ENCODE data around the gene TMEM231. TPM values are rescaled to one million over a fixed set of nuclear protein-coding genes. Genes with fewer than 3 reads are reported as not detected.
"Not testable (repeated sequence)": the region's sequence is repeated elsewhere in the genome, so short reads cannot be mapped to it uniquely, and the experiment has no call there.

TMEM231 gene
- total RNA-seq, 1 donor from 2014 or later = 10.8 TPM

DNA sequence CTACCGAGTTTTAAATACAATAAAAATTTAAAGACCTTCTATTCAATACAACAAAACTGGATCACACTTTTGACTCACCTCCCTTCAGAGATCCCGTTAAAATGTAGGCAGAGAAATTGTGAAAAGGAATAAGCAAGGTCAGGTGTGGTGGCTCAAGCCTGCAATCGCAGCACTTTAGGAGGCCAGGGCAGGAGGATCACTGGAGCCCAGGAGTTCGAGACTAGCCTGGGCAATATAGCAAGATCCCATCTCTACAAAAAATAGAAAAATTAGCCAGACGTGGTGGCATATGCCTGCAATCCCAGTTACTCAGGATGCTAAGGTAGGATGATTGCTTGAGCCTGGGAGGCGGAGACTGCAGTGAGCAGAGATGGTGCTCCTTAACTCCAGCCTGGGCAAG is 36.9 kb downstream of the TMEM231 start:
- no peak overlapping the region for H3K4me3 Mint-ChIP-seq
- H3K27me3 Mint-ChIP-seq (ENCODE audit: low read depth) = no peaks in the 10 kb centered on the region
- H3K9me3 Mint-ChIP-seq = no peaks in the 10 kb centered on the region
- H3K36me3 Mint-ChIP-seq = no peaks in the 10 kb centered on the region
- H3K4me1 Mint-ChIP-seq = peaks cover 13% of the 10 kb centered on the region
- TF ChIP-seq, protein P1, sequence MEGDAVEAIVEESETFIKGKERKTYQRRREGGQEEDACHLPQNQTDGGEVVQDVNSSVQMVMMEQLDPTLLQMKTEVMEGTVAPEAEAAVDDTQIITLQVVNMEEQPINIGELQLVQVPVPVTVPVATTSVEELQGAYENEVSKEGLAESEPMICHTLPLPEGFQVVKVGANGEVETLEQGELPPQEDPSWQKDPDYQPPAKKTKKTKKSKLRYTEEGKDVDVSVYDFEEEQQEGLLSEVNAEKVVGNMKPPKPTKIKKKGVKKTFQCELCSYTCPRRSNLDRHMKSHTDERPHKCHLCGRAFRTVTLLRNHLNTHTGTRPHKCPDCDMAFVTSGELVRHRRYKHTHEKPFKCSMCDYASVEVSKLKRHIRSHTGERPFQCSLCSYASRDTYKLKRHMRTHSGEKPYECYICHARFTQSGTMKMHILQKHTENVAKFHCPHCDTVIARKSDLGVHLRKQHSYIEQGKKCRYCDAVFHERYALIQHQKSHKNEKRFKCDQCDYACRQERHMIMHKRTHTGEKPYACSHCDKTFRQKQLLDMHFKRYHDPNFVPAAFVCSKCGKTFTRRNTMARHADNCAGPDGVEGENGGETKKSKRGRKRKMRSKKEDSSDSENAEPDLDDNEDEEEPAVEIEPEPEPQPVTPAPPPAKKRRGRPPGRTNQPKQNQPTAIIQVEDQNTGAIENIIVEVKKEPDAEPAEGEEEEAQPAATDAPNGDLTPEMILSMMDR (IDR thresholded peaks at IDR 0.05; ENCODE audit: unreplicated experiment) = no peak
- H3K27ac Mint-ChIP-seq = no peak overlapping the region
- DNase-seq (ENCODE audit: low spot score in 2 of 2, unreplicated experiment in 2 of 2) = no peak

DNA sequence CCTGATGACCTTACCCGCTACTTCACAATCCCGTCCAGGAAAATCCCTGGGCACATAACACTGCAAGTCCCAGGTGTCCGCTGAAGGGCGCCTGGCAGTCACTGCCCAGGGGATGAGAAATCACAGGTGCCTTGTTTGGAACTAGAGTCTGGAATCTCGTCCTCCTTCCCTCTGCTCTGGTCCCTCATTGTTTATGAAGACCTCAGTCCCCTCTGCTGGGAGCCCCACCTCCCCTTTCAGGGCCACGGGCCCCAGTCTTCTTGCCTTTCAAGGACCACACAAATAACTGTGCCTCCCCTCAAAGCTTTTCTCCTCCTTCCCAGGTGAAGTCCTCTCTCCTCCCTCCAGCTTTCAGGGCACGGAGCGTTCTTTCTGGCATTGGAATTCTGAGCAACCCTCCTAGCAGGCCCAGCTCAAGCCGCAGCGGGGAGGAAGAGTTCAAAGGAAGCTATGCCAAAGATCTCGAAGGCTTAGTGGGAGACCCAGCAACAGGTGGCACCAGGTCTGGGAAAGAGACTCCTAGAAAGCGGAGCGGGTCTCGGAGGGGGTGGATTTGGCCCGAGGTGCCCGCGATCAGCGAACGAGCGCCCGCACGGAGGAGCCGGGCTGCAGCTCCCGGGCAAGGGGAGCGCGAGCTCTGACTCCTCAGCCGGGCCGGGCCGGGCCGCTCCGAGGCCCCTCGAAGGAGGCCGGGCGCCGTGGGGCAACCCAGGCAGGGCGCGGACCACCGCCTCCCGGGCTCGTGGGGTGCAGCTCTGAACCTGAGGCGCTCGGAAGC is 39.7 kb downstream of the TMEM231 start:
- not testable (repeated sequence) for H3K36me3 Mint-ChIP-seq; H3K27me3 Mint-ChIP-seq (ENCODE audit: low read depth); H3K9me3 Mint-ChIP-seq
- Mint-ChIP-seq H3K4me3 (peak overlapping the region; percentile 84), H3K4me1 (peaks cover 13% of the 10 kb centered on the region), H3K27ac (peak overlapping the region; percentile 95)
- DNase-seq (ENCODE audit: low spot score in 2 of 2, unreplicated experiment in 2 of 2) = peak in 1 of 2 experiments; percentile 66

DNA sequence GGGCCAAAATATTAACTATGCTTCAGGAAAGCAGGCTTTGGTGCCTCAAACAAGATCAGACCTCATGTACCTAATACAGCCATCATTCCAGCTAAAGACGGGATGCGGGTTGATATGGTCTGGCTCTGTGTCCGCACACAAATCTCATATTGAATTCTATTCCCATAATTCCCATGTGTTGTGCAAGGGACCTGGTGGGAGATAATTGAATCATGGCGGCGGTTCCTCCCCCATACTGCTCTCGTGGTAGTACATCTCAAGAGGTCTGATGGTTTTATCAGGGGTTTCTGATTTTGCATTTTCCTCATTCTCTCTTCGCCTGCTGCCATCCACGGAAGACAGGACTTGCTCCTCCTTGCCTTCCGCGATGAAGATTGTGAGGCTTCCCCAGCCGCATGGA is 41.8 kb downstream of the TMEM231 start:
- H3K27ac Mint-ChIP-seq = no peak overlapping the region
- TF ChIP-seq, protein P1 (IDR thresholded peaks at IDR 0.05; ENCODE audit: unreplicated experiment) = no peak
- peaks cover 13% of the 10 kb centered on the region for H3K4me1 Mint-ChIP-seq
- H3K36me3 Mint-ChIP-seq = no peaks in the 10 kb centered on the region
- H3K4me3 Mint-ChIP-seq = no peak overlapping the region
- no peaks in the 10 kb centered on the region for H3K27me3 Mint-ChIP-seq (ENCODE audit: low read depth)
- DNase-seq (ENCODE audit: low spot score in 2 of 2, unreplicated experiment in 2 of 2) = no peak
- H3K9me3 Mint-ChIP-seq = no peaks in the 10 kb centered on the region

DNA sequence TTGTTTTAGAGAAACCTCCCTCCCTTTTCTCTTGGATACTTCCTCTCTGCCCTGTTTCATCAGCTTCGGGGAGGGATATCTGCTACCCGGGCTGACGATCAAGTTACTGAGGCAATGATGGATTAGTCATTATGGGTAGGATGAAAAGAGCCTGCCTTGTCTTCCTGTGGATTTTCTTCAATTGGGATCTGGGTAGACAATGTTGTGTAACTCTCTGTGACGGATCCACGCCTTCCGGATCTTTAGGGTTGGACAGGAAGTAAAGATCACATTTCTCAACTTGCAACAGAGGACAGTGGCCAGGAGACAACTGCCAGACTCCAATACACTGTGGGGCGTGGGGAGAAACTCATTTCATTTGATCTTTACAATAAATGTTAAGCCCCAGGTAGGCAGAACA is 49.5 kb downstream of the TMEM231 start:
- H3K36me3 Mint-ChIP-seq = no peaks in the 10 kb centered on the region
- no peaks in the 10 kb centered on the region for H3K9me3 Mint-ChIP-seq
- H3K4me1 Mint-ChIP-seq = peaks cover 9% of the 10 kb centered on the region
- no peak overlapping the region for H3K4me3 Mint-ChIP-seq
- peak overlapping the region; percentile 36 for H3K27ac Mint-ChIP-seq
- TF ChIP-seq, protein P1 (IDR thresholded peaks at IDR 0.05; ENCODE audit: unreplicated experiment) = no peak
- H3K27me3 Mint-ChIP-seq (ENCODE audit: low read depth) = peaks cover 4% of the 10 kb centered on the region
- no peak for DNase-seq (ENCODE audit: low spot score in 2 of 2, unreplicated experiment in 2 of 2)

DNA sequence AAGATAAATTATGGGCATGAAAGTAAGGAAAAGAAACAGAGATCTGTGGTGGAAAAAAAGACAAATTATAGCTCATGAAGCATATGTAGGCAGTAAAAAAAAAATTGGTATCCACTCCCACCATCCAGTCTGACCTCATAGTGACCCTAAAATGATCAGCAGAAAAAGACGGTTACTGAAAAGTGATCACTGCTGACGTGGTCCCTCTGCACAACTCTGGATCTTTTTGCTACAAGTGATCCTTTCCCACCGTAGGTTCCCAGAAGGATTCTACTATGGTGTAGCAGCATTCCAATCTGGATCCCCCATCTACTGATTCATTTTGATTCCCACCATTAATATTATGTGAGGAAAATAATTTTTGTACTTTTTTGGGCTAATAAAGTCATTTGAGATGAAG is 49.9 kb downstream of the TMEM231 start:
- Mint-ChIP-seq H3K27me3 (ENCODE audit: low read depth) (peaks cover 4% of the 10 kb centered on the region), H3K4me3 (no peak overlapping the region), H3K27ac (no peak overlapping the region), H3K9me3 (no peaks in the 10 kb centered on the region), H3K4me1 (peaks cover 9% of the 10 kb centered on the region), H3K36me3 (no peaks in the 10 kb centered on the region)
- TF ChIP-seq, protein P1 (IDR thresholded peaks at IDR 0.05; ENCODE audit: unreplicated experiment) = no peak
- no peak for DNase-seq (ENCODE audit: low spot score in 2 of 2, unreplicated experiment in 2 of 2)

DNA sequence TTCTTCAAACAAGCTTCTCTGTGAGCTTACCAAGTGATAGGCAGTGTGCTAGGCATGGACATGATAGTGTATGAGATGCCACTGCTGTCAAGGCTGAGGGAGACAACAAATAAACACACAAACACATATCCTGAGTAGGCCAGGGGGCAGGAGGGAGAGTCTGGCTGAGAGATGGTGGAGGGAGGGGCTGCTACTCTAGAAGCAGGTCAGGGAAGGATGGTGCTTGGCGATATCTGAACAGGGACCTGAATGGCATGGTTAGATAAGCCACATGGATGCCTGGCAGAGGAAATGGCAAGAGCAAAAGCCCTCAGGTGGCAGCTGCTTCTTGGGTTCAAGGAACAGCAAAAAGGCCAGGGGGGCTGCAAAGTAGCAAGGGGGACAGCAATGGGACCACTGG is 52.3 kb downstream of the TMEM231 start:
- H3K27ac Mint-ChIP-seq = no peak overlapping the region
- no peaks in the 10 kb centered on the region for H3K36me3 Mint-ChIP-seq
- DNase-seq (ENCODE audit: low spot score in 2 of 2, unreplicated experiment in 2 of 2) = no peak
- no peaks in the 10 kb centered on the region for H3K9me3 Mint-ChIP-seq
- no peak overlapping the region for H3K4me3 Mint-ChIP-seq
- peaks cover 4% of the 10 kb centered on the region for H3K27me3 Mint-ChIP-seq (ENCODE audit: low read depth)
- TF ChIP-seq, protein P1 (IDR thresholded peaks at IDR 0.05; ENCODE audit: unreplicated experiment) = no peak
- H3K4me1 Mint-ChIP-seq = peaks cover 10% of the 10 kb centered on the region
